Endothelial cell of umbilical vein (primary cell): Measurements from ENCODE around the gene IER5.

Experiments used
- EZH2 ChIP-seq: IDR thresholded peaks from 2 replicates; pipeline ENCODE4 v1.6.1; 2012; ENCODE audit warnings: borderline replicate concordance, low read depth, mild to moderate bottlenecking, moderate library complexity, low read length, inconsistent platforms; ENCODE audit not compliant: severe bottlenecking
- POLR2A ChIP-seq: IDR thresholded peaks from 2 replicates; pipeline ENCODE4 v1.6.1; 2012; ENCODE audit warnings: low read depth, mild to moderate bottlenecking, control low read depth, low read length
- POLR2AphosphoS5 ChIP-seq: IDR thresholded peaks from 2 replicates; pipeline ENCODE4 v1.6.1; 2012; ENCODE audit warnings: low read depth, mild to moderate bottlenecking, control low read depth, low read length, moderate library complexity; ENCODE audit not compliant: insufficient read depth
- TF ChIP-seq, protein P1 (sequence below), 2 donors: IDR thresholded peaks; 1 replicate in 1 of 2; 2 replicates in 1 of 2; pipeline ENCODE4 v1.5.1; 2011; ENCODE audit warnings: low read length in 2 of 2, mild to moderate bottlenecking in 2 of 2, moderate library complexity in 2 of 2, control low read depth in 1 of 2, inconsistent platforms in 1 of 2, low read depth in 1 of 2; ENCODE audit not compliant: insufficient read depth in 1 of 2; ENCODE audit errors: extremely low read depth in 1 of 2

DNA sequence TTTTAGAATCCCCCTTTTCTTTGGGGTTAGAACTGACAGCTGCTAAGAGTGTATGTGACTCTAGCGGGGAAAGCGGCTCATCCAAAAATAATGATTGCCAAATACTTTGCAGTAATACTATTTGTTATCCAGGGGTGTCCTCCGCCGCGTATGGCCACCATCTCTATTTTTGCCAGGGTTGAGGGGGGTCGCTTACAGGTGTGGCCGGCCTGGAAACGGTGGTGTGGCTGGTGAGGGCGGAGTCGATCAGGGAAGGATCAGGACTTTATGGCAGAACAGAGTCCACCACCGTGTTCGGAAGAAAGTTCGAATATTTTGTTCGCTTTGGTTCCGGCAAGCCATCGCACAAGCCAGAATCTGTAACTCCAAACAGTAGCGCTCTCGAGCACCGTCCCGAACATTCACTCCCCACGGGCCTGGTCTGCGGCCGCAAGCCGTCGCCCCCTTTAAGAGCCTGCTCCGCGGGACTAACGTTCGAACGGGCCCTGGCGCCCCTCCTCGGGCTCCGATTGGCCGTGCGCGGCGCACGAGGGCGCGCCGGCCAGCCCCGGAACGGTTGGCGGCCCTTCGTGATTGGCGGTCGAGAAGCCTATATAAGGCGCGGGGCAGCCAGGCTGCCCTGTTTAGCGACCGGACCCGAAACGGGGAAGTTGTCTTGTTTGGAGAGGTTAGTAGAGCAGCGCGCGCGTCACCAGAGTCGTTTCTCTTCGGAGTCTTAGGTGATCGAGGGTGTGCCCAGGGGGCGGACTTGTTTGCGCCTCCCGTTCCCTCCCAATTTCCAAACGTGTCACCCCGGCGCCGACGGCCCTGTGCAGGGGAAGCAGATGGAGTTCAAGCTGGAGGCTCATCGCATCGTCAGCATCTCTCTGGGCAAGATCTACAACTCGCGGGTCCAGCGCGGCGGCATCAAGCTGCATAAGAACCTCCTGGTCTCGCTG is at the start of gene IER5:
- TF ChIP-seq, protein P1, sequence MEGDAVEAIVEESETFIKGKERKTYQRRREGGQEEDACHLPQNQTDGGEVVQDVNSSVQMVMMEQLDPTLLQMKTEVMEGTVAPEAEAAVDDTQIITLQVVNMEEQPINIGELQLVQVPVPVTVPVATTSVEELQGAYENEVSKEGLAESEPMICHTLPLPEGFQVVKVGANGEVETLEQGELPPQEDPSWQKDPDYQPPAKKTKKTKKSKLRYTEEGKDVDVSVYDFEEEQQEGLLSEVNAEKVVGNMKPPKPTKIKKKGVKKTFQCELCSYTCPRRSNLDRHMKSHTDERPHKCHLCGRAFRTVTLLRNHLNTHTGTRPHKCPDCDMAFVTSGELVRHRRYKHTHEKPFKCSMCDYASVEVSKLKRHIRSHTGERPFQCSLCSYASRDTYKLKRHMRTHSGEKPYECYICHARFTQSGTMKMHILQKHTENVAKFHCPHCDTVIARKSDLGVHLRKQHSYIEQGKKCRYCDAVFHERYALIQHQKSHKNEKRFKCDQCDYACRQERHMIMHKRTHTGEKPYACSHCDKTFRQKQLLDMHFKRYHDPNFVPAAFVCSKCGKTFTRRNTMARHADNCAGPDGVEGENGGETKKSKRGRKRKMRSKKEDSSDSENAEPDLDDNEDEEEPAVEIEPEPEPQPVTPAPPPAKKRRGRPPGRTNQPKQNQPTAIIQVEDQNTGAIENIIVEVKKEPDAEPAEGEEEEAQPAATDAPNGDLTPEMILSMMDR (IDR thresholded peaks at IDR 0.05; ENCODE audit: extremely low read depth in 1 of 2, insufficient read depth in 1 of 2, low read depth in 1 of 2, low read length in 2 of 2): no peak
- TF ChIP-seq POLR2AphosphoS5 (peak; percentile 100), POLR2A (peak; percentile 100), EZH2 (no peak)
